GM10248 (cell line): ENCODE data around the gene ZNF507.

Experiments used
- CTCF ChIA-PET: fragments of 300-600 bp; sonication (Branson Sonifier 250); formaldehyde crosslinking; extraction: SDS; loops from one replicate; lab custom pipeline; 2021; ENCODE audit warnings: antibody characterized with exemption; lab: Yijun Ruan, JAX
- POLR2A ChIA-PET: fragments of 350-650 bp; sonication (Branson Sonifier 250); formaldehyde crosslinking; extraction: SDS; loops from one replicate; lab custom pipeline; 2020; ENCODE audit warnings: antibody characterized with exemption; lab: Yijun Ruan, JAX
- DNase-seq: peaks from one replicate; pipeline ENCODE4 v3.0.0; 2012; ENCODE audit errors: extremely low spot score
- TF ChIP-seq, protein P1 (sequence below): IDR thresholded peaks from 2 replicates; pipeline ENCODE4 v1.5.1; 2012; ENCODE audit warnings: mild to moderate bottlenecking, low read depth; ENCODE audit errors: extremely low read depth, missing control alignments, control extremely low read depth

The ZNF507 gene

DNA sequence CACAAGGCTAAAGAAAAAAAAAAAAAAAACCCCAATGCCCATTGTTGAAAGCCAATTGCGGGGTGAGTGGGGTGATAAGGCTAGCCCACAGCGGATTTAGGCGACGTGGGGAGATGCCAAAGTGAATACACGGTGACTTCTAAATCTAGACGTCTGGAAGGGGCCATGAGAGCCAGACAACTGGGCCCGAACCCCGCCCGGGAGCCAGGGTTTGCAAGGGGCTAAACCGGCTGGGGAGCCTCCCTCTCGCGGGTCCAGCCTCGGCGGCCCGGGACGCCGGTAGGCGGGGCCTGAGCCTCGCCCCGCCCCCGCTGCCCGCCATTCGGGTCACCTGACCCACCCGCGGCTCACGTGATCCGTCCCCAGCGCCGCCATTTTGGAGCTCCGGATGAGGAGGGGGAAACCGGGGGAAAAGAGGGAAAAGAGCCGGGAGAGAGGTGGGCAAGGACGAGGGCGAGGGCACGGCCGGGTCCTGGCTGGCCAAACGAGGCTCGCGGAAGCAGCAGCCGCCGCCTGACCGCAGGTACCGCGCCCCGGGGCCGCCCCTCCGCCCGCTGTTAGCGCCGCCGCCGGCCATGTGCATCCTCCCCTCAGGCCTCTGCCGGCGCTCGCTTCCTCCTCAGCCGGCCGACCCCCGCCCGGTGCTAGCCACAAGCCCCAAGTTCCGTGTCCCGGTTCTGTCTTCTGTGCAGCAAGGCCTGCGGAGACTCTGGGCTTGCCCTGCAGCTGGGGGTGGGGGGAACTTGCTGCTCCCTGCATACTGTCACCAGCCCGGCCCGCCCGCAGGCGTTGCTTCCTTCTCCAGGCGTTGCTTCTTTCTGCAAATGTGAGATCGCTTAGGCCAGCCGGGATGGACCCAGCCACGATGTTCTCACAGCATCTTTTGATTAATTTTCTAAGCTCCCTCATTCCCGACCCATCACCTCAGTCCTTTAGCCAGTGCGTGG, at the start of gene ZNF507:
TSS of gene ZNF507 (plus strand) at position 350 of the 947 bp plus-strand sequence. CDS start 7,221 bp downstream, outside the sequence.
- CTCF ChIA-PET, result interaction anchor here (1.1 to 1.8 kb wide), 7 partner anchors 11 to 227 kb away, joined by 3 to 5 read pairs (median 4); partner anchors contain the start of gene DPY19L3
- TF ChIP-seq, protein P1, sequence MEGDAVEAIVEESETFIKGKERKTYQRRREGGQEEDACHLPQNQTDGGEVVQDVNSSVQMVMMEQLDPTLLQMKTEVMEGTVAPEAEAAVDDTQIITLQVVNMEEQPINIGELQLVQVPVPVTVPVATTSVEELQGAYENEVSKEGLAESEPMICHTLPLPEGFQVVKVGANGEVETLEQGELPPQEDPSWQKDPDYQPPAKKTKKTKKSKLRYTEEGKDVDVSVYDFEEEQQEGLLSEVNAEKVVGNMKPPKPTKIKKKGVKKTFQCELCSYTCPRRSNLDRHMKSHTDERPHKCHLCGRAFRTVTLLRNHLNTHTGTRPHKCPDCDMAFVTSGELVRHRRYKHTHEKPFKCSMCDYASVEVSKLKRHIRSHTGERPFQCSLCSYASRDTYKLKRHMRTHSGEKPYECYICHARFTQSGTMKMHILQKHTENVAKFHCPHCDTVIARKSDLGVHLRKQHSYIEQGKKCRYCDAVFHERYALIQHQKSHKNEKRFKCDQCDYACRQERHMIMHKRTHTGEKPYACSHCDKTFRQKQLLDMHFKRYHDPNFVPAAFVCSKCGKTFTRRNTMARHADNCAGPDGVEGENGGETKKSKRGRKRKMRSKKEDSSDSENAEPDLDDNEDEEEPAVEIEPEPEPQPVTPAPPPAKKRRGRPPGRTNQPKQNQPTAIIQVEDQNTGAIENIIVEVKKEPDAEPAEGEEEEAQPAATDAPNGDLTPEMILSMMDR, result peak; percentile 8
- DNase-seq, result peak; percentile 97
- POLR2A ChIA-PET, result interaction anchor here (0.7 to 0.9 kb wide), 2 partner anchors 184 to 226 kb away, joined by 3 to 5 read pairs; no protein-coding TSS in a partner anchor

DNA sequence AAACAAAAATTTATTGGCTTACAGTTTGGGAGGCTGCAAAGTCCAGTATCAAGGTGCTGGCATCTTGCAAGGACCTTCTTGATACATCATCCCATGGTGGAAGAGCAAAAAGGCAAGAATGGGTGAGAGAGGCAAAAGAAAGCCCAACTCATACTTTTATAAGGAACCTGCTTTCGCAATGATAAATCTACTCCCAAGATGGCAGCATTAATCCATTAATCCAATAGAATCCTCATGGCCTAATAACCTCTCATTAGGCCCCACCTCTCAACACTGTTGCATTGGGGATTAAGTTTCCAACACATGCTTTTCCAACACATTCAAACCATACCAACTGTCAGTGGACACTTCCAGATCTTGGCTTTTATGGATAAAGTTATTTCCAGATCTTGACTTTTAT, 48.7 kb upstream of the ZNF507 start:
- ChIA-PET CTCF (interaction anchor here (1.4 kb wide), 1 partner anchor 41 kb away, joined by 3 read pairs; no protein-coding TSS in a partner anchor), POLR2A (no interaction called here)
- no peak for DNase-seq
- TF ChIP-seq, protein P1, result no peak

DNA sequence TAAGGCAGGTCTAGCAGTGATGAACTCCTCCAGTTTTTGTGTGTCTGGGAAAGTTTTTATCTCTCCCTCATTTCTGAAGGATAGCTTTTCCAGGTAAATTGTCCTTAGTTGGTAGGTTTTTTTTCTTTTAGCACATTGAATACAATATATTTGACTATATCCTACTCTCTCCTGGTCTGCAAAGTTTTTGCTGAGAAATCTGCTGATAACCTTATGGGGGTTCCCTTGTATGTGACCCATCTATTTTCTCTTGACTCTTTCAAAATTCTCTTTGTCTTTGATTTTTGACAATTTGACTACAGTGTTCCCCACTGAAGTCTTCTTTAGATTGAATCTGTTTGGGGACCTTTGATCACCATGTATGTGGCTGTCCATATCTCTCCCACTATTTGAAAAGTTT, 42.6 kb upstream of the ZNF507 start:
- DNase-seq, result no peak
- ChIA-PET POLR2A (interaction anchor here (0.7 kb wide), 1 partner anchor 16 kb away, joined by 3 read pairs; no protein-coding TSS in a partner anchor), CTCF (interaction anchor here (1.3 to 1.4 kb wide), 2 partner anchors 35 to 37 kb away, joined by 3 read pairs; no protein-coding TSS in a partner anchor)
- TF ChIP-seq, protein P1, result no peak

DNA sequence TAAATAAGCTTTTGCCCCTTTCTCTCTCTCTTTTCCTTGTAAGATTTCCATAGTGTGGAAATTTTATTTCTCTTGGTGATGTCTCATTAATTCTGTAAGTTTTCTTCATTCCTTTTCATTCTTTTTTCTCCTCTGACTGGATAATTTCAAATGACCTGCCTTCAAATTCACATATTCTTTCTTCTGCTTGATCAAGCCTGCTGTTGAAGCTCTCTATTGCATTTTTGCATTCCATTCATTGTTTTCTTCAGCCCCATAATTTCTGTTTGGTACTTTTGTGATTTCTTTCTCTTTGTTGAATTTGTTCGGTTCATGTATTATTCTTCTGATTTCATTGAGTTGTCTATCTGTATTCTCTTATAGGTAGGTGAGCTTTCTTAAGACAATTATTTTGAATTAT, 42.2 kb upstream of the ZNF507 start:
- ChIA-PET POLR2A (interaction anchor here (0.7 kb wide), 1 partner anchor 15 kb away, joined by 3 read pairs; no protein-coding TSS in a partner anchor), CTCF (interaction anchor here (1.3 to 1.4 kb wide), 2 partner anchors 35 to 36 kb away, joined by 3 read pairs; no protein-coding TSS in a partner anchor)
- TF ChIP-seq, protein P1, result no peak
- DNase-seq, result no peak

DNA sequence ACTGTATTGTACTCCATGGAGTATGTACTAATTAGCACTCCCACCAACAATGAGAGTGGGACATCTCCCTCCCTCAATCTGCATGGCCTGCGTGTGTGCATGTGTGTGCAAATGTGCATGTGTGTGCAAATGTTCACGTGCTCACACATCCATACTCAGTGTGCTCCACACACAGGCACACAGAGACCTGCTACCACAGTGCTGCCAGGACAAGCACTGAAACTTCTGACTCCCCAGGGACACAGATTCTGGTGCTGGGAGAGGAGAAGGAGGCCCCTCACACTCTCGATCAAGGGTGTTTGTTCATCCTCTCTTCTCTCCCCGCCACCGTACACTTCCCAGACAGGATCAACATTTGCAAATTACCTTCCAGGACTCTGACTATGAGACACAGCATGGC, 37.8 kb upstream of the ZNF507 start:
- POLR2A ChIA-PET, result no interaction called here
- no peak for DNase-seq
- TF ChIP-seq, protein P1, result no peak
- CTCF ChIA-PET, result no interaction called here

DNA sequence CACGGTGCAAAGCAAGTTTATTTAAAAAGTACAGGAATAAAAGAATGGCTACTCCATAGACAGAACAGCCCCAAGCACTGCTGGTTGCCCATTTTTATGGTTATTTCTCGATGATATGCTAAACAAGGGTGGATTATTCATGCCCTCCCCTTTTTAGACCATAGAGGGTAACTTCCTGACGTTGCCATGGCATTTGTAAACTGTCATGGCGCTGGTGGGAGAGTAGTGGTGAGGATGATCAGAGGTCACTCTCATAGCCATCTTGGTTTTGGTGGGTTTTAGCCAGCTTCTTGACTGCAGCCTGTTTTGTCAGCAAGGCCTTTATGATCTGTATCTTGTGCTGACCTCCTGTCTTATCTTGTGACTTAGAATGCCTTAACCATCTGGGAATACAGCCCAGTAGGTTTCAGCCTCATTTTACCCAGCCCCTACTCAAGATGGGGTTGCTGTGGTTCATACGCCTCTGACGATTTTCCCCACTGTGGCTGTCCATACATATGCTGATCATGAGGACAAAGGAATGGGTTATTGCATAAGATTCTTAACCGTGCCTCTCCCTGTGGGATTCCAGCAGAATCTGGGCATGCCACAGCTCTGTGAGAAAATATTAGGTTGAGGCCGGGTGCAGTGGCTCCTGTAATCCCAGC, 36.9 kb upstream of the ZNF507 start:
- ChIA-PET CTCF (no interaction called here), POLR2A (no interaction called here)
- no peak for DNase-seq
- TF ChIP-seq, protein P1, result no peak
